AG20443 (cell line): ENCODE measurements around the gene CCDC91.

Source experiments
- DNase-seq: peaks from one replicate; pipeline ENCODE4 v3.0.0; 2012; ENCODE audit warnings: low spot score, mixed read lengths

CCDC91 gene

DNA sequence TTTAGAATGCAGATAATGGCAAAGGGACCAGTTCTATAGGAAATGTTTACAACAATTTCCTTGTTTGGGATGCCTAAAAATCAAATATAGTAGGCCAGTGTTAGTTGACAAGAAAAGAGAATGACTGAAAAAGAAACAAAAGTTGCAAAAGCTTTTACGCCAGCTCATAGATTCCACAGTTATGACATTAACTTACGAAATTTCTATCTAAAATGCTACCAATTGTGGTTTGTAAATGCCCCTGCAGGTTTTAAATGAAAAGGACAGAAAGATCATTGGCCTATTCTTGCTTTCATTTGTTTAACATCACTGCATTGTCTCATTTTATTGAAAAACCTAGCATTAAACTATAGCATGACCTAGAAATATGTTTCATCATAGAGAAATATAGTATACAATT lies 345.8 kb downstream of the CCDC91 start:
- DNase-seq = peak; percentile 56

DNA sequence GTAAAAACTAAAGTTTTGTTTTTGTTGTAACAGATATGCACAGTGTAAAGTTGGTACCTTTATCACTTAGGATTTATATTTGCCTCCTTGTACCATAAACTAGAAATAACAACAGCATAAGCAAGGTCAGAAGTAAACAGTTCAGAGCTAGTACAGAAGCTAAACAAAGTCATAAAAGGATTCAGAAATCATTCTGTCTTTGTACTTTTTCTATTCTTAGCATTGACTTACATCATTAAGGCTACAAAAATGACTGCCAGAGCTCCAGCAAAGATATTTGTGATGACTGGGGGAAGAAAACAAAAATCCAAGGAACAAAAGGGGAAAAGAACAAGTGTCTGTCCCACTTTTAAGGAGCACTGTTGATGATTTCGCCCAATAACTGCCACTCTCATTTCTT lies 347.2 kb downstream of the CCDC91 start:
- no peak for DNase-seq

DNA sequence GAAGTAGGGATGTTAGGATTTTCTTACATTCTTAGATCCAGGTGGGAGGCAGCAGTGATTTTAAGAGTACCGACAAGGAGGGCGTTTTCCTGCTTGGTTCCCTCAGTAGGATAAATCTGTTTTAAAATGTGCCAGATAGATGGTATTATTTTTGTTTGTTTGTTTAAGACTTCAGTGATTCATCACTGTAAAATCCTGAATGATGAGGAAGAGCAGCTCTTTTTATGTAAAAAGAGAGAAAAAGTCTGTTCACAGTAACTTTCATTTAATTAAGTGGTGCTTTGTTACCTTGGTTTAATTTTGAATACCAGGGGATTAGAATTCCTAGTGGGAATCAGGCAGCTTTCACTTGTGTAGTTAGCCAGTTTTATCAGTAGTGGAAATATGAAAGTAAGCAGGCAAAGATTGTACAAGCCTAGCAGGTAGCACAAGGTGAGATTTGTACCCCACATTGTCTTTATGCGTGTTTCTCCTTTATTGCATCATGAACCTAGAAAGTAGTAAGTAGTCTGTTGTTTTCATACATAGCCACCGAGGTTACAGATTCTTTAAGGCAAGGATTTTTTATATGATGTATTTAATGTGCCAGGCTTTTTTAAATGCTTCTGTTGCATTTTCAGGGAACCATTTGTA lies 349.6 kb downstream of the CCDC91 start:
- no peak for DNase-seq

GRCh38 chr12:28540324-28540714 lies 350.1 kb downstream of the CCDC91 start:
- DNase-seq = no peak

- no peak for DNase-seq
Measured at GRCh38 chr12:28543021-28543890, 353.0 kb downstream of the CCDC91 start.

DNA sequence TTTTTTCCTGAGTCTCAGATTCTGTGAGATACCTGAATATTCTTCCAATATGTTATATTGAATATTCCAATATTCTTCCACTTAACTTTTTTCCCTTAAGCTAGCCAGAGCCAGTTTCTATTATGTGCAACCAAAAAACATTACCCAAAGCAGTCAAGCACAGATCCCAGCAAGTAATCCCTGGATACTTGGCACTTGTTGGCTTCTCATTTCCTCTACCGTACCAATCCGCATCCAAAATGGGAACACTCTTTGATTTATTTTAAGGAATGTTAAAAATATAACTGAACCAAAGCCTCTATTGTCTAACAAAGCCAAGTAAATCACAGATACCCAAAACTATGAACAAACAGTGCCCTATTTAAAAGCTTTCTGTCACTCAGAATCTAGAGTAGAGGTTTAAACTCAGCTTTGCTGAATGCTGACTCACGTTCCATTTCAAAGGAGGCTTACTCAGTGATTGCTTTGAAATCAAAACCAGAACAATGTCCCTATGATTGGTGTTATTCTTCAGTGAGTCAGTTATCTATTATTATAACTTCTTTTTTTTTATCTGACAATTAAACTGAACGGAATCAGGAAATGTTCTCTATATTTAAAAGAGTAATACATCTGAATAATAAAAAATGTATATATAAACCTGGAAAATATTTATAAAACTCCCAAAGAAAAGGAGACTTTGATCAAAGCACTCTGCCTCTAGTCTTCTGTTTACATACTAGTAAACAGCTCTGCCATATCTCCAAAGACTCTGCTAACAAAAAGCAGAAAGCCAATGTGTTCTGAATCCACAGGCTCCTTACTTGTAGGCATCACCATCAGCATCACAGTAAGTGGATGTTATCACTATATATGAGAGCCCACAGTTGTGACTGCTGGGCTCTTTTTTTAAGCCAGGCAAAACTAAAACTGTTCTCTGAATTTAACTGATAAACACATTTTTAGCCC lies 360.8 kb downstream of the CCDC91 start:
- peak; percentile 59 for DNase-seq

- DNase-seq = no peak
Measured at GRCh38 chr12:28552251-28552970, 362.2 kb downstream of the CCDC91 start.

DNA sequence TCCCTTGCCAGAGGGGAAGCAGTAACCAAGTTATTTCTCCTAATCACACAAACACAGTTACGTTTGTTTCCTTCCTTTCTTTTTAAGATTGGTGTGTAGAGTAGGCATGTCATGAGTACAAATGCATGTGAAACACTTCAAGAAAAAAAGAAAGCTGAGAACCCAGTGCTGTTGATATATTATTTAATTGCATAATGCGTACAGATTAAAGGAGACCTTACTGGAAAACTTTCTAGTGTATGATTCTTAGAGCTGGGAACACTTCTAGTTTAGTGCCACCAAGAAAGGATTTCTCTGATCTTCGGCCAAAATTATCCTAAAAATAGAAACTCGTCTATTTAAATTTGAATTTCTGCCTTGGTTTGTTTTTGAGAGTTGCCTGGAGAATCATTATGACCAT lies 365.5 kb downstream of the CCDC91 start:
- no peak for DNase-seq

DNA sequence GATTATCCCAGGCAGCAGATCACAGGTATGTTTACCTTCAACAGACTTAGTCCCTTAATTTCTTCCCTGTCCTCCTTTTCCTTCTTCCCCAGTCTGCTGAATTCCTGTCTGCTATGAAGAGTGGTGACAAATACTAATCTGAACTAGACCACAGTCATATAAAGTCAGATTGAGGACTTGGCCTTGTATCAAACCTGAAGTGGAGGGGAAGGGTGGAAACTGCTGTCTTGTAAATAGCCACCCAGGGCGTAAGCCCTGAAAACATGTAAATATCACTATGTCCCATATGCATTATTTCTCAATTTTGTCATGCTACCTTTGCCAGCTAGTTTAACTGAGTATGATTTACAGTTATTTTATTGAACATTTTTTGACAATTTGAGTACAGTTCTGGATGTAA lies 368.0 kb downstream of the CCDC91 start:
- no peak for DNase-seq

GRCh38 chr12:28563286-28563685 lies 373.0 kb downstream of the CCDC91 start:
- peak; percentile 11 for DNase-seq

DNA sequence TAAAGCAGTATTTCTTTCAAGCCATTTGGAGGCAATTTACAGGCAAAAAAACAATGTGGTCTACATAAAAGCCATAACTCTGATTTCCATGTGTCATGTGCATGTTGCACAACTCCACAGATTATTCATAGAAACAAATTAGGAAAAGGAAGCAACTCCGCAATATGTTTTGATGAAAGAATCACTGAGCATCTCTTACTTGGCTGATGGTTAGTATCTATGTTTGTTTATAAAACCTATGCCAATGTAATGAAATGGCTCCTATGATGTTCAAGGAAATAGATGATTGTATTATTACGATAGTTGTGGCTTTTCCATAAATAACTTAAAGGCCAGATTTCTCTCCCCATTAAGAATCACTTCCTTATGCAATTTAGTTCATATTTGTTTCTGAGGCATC lies 373.7 kb downstream of the CCDC91 start:
- peak; percentile 64 for DNase-seq

DNA sequence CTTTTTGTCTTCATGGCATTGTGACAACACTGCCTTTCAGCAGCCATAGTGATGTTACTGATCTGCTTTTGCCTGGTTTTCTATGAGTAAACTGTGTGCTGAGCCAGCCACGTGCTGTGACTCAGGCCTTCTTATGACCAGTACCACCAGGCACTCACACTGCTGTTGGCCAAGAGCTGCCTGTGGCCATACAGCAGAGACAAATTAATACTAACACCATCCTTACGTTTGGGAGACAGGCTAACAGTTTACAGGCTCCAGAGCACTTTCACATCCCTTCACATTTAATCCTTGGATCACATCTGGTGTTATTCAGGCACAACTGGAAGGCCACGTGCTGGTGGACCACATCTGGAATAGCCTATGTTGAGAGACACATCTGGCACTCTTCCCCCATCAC lies 377.9 kb downstream of the CCDC91 start:
- peak; percentile 87 for DNase-seq

GRCh38 chr12:28568704-28569103 lies 378.4 kb downstream of the CCDC91 start:
- DNase-seq = no peak

GRCh38 chr12:28569698-28570411 lies 379.6 kb downstream of the CCDC91 start:
- DNase-seq = peak; percentile 69

- no peak for DNase-seq
Measured at GRCh38 chr12:28570811-28571210, 380.6 kb downstream of the CCDC91 start.

- no peak for DNase-seq
Measured at GRCh38 chr12:28574746-28575592, 384.7 kb downstream of the CCDC91 start.

DNA sequence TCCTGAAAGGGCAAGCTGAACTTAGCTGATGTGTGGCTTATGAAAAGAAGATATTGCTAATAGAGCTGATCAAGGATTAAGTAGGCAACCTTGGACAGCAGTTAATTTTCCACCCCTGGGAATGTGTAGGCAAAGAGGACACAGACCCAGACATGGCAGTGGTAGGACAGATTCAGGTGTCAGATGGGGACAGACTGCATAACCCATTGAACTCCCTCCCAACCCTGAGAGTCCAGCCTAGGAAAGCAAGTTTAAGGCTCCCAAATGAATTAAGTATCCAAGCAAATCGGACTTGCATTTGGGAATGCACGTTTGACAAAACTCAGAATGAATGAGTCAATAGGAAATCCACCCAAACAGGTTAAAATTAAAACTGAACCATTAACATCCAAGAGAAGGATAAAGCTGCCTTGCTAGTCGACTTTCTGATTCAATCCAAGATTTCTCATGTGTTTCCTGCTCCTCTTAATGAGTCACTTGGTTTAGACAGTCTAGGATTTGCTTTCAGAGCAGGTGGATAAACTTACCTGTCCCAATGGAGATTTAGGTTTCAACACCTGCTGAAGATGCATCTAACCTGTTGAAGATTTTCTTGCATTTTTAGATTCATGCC lies 385.4 kb downstream of the CCDC91 start:
- no peak for DNase-seq

- peak; percentile 56 for DNase-seq
Measured at GRCh38 chr12:28578361-28578760, 388.1 kb downstream of the CCDC91 start.

DNA sequence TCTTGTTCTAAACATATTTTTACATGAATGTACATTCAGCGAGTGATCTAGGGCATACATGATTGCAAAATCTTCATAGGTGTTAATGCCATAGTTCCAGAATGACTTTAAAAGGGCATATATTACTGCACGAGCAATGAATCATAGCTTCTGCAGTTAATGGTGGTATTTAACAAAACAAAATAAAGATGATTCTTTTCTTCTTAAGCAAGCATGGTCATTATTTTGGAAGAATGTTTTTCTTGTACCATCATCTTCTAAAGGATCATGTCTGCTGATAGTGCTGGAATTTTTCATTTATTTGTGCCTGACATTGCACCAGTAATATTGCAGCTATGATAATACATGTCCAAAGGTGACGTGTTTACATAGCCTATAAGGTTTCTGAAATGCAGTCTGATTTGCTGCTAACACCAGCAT lies 388.6 kb downstream of the CCDC91 start:
- peak; percentile 14 for DNase-seq
